MCF 10A (cell line): ENCODE measurements around the gene TCERG1L. TPM values are rescaled to one million over a fixed set of nuclear protein-coding genes. Genes with fewer than 3 reads are reported as not detected.

Experiments used
- BruUV-seq: library from RNA; stranded (reverse); fragments of 400-500 nt; replicated peaks from 2 replicates; lab custom pipeline; 2021; lab: Mats Ljungman, UMichigan
- CTCF ChIA-PET: fragments of 300-600 bp; sonication (Branson Sonifier 250); formaldehyde crosslinking; extraction: SDS; loops from one replicate; lab custom pipeline; 2021; ENCODE audit warnings: antibody characterized with exemption, inconsistent platforms; lab: Yijun Ruan, JAX
- POLR2A ChIA-PET: fragments of 300-600, 350-650 bp; sonication (Branson Sonifier 250); formaldehyde crosslinking; extraction: SDS; loops from one replicate; lab custom pipeline; 2020; ENCODE audit warnings: antibody characterized with exemption, inconsistent platforms; lab: Yijun Ruan, JAX
- DNase-seq: peaks from one replicate; pipeline ENCODE4 v3.0.0-alpha.2; 2018; ENCODE audit not compliant: unreplicated experiment
- H3K27ac Mint-ChIP-seq: one replicate; pipeline ENCODE4 v1.8.0; 2022; ENCODE audit warnings: mild to moderate bottlenecking, low read depth, mixed read lengths; ENCODE audit not compliant: unreplicated experiment
- H3K27me3 Mint-ChIP-seq: one replicate; pipeline ENCODE4 v1.8.0; 2022; ENCODE audit warnings: mixed read lengths; ENCODE audit not compliant: insufficient read depth, unreplicated experiment
- H3K36me3 Mint-ChIP-seq: one replicate; pipeline ENCODE4 v1.8.0; 2022; ENCODE audit warnings: mild to moderate bottlenecking, moderate library complexity, mixed read lengths; ENCODE audit not compliant: insufficient read depth, unreplicated experiment
- H3K4me1 Mint-ChIP-seq: one replicate; pipeline ENCODE4 v1.8.0; 2022; ENCODE audit warnings: mixed read lengths; ENCODE audit not compliant: insufficient read depth, unreplicated experiment
- H3K4me3 Mint-ChIP-seq: one replicate; pipeline ENCODE4 v1.8.0; 2022; ENCODE audit warnings: mild to moderate bottlenecking, moderate library complexity, mixed read lengths; ENCODE audit not compliant: unreplicated experiment
- H3K9me3 Mint-ChIP-seq: one replicate; pipeline ENCODE4 v1.8.0; 2022; ENCODE audit warnings: mixed read lengths; ENCODE audit not compliant: unreplicated experiment
- intact Hi-C: fragments of 100-400 bp; cut with micrococcal nuclease; formaldehyde crosslinking; loops from 2 replicates; pipeline ENCODE4 v1.14.1; 2022
- total RNA-seq: library from RNA; stranded (reverse); gene quantifications from 2 replicates; pipeline ENCODE4 v1.2.3, GENCODE V29; 2022
- TF ChIP-seq, protein P1 (sequence below): fragments of 200-600 bp; IDR thresholded peaks from one replicate; pipeline ENCODE4 v1.8.0; 2022; ENCODE audit warnings: antibody characterized with exemption, mild to moderate bottlenecking; ENCODE audit not compliant: unreplicated experiment

TCERG1L gene
- total RNA-seq, 1 experiment from 2014 or later, result not detected

- ChIA-PET POLR2A (no interaction called here), CTCF (no interaction called here)
- Mint-ChIP-seq H3K4me3 (no peak overlapping the region), H3K36me3 (no peaks in the 10 kb centered on the region), H3K4me1 (no peaks in the 10 kb centered on the region), H3K27ac (no peak overlapping the region), H3K9me3 (peaks cover 20% of the 10 kb centered on the region), H3K27me3 (no peaks in the 10 kb centered on the region)
- no TSS peak for BruUV-seq
- intact Hi-C loops, result no loop called here
- TF ChIP-seq, protein P1, sequence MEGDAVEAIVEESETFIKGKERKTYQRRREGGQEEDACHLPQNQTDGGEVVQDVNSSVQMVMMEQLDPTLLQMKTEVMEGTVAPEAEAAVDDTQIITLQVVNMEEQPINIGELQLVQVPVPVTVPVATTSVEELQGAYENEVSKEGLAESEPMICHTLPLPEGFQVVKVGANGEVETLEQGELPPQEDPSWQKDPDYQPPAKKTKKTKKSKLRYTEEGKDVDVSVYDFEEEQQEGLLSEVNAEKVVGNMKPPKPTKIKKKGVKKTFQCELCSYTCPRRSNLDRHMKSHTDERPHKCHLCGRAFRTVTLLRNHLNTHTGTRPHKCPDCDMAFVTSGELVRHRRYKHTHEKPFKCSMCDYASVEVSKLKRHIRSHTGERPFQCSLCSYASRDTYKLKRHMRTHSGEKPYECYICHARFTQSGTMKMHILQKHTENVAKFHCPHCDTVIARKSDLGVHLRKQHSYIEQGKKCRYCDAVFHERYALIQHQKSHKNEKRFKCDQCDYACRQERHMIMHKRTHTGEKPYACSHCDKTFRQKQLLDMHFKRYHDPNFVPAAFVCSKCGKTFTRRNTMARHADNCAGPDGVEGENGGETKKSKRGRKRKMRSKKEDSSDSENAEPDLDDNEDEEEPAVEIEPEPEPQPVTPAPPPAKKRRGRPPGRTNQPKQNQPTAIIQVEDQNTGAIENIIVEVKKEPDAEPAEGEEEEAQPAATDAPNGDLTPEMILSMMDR, result no peak
- no peak for DNase-seq
Measured at GRCh38 chr10:131246089-131246488, 65.4 kb downstream of the TCERG1L start.

GRCh38 chr10:131245475-131246059 lies 66.0 kb downstream of the TCERG1L start:
- intact Hi-C loops, result no loop called here
- Mint-ChIP-seq H3K9me3 (peaks cover 25% of the 10 kb centered on the region), H3K4me1 (no peaks in the 10 kb centered on the region), H3K36me3 (no peaks in the 10 kb centered on the region), H3K4me3 (no peak overlapping the region), H3K27me3 (no peaks in the 10 kb centered on the region), H3K27ac (no peak overlapping the region)
- no peak for DNase-seq
- TF ChIP-seq, protein P1, result no peak
- CTCF ChIA-PET, result no interaction called here
- POLR2A ChIA-PET, result interaction anchor here (0.6 kb wide), 1 partner anchor 999 kb away, joined by 3 read pairs; no protein-coding TSS in a partner anchor
- no TSS peak for BruUV-seq

- intact Hi-C loops, result no loop called here
- H3K4me1 Mint-ChIP-seq, result no peaks in the 10 kb centered on the region
- no peaks in the 10 kb centered on the region for H3K36me3 Mint-ChIP-seq
- H3K4me3 Mint-ChIP-seq, result no peak overlapping the region
- peaks cover 30% of the 10 kb centered on the region for H3K9me3 Mint-ChIP-seq
- TF ChIP-seq, protein P1, result no peak
- no peaks in the 10 kb centered on the region for H3K27me3 Mint-ChIP-seq
- POLR2A ChIA-PET, result no interaction called here
- no TSS peak for BruUV-seq
- CTCF ChIA-PET, result no interaction called here
- H3K27ac Mint-ChIP-seq, result no peak overlapping the region
- DNase-seq, result no peak
Measured at GRCh38 chr10:131244836-131245235, 66.7 kb downstream of the TCERG1L start.

GRCh38 chr10:131243076-131243475 lies 68.4 kb downstream of the TCERG1L start:
- TF ChIP-seq, protein P1, result no peak
- intact Hi-C loops, result no loop called here
- Mint-ChIP-seq H3K9me3 (peaks cover 30% of the 10 kb centered on the region), H3K27ac (no peak overlapping the region), H3K4me1 (no peaks in the 10 kb centered on the region), H3K27me3 (no peaks in the 10 kb centered on the region), H3K4me3 (no peak overlapping the region), H3K36me3 (no peaks in the 10 kb centered on the region)
- ChIA-PET CTCF (interaction anchor here (0.6 to 1.1 kb wide), 3 partner anchors 12 to 290 kb away, joined by 3 read pairs; no protein-coding TSS in a partner anchor), POLR2A (no interaction called here)
- no TSS peak for BruUV-seq
- DNase-seq, result no peak
